GM15510 (cell line): ENCODE data around the gene UGT3A2.

ENCODE experiments used
- POLR2A ChIP-seq: IDR thresholded peaks from 3 replicates; pipeline ENCODE4 v1.6.1; 2011; ENCODE audit warnings: borderline replicate concordance; ENCODE audit not compliant: insufficient read length; ENCODE audit errors: extremely low read depth

UGT3A2 gene

DNA sequence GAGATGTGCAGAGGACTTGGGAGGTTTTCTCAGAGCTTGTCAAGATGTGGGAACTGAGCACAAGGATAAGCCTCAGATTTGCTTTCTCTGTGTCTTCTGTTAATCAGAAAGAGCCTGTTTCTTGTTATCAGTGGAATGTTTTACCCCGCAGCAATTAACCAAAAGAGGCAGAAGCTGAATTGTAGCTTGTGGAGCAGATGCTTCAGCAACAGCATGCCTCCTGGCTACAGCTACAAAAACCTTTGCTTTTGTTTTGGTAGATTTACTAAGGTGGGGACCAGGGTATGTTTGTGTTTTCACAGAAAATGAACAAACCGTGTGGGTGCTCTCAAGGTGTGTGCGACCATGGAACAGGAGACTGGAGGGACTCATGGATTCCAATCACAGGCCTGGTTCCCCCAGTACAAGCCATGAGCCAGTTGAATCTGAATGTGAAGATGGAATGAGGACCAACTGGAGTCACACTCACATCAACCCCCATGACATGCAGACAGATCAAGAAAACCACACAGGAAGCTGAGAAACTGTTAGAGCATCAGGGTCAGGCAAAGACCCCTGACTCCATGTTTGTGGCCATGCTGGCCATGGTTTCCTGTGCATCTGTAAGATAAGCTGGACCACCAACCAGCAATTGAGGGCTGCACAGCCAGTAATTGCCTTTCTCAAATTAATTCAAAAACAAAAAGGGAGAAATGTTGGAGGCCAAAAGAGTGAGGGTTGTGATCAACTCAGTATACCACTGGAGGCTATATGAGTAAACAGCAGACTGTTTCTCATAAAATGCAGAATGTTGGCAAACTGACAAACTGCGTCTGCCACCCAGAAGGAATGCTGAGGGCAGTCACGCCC lies 6.9 kb downstream of the UGT3A2 start:
- TF ChIP-seq POLR2A: no peak

DNA sequence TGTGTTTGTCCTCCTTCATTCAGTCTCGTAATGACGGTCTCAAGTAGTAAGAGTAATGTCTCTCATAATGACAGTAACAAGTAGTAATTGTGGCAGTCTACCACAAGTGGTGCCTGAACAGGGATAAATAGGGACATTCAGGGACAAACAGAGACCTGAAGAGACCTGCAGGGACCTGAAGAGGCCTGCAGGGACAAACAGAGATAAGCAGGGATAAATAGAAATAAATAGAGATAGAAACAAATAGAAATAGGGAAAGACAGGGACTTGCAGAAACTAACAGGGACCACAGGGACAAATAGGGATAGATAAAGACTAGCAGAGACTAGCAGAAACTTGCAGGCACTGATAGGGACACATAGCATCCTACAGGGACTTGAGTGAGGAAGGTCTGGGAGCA lies 7.9 kb downstream of the UGT3A2 start:
- TF ChIP-seq POLR2A: no peak

DNA sequence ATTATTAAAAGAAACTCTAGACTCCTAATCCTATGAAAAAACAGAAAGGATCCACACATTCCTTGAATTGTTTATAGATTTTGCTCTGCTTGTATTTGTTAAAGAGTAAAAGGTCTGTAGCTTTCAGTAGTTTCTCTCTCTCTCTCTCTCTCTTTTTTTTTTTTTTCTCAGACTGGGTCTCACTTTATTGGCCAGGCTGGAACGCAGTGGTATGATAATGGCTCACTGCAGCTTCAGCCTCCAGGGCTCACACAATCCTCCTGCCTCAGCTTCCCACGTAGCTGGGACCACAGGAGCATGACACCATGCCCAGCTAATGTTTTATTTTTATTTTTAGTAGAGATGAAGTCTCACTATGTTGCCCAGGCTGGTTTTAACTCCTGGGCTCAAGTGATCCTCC lies 9.3 kb downstream of the UGT3A2 start:
- no peak for TF ChIP-seq POLR2A

DNA sequence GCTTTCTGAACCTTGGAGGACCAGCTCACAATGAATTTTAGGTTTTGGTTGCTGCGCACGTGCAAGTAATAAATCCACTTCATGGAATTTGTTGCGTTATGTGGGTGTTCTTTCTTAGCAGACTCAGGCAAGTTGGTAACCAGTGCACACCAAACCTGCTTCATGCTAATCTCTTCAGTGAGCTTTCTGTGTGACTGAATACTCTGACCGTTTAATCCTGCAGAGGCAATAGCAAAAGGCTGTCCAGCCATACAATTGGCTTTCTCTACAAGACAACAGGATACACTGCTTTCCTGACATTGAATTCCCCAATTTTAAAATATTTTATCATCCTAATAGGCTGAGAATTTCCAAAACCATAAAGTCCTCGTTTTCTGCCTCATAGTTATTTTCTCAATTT lies 10.3 kb downstream of the UGT3A2 start:
- TF ChIP-seq POLR2A: no peak

DNA sequence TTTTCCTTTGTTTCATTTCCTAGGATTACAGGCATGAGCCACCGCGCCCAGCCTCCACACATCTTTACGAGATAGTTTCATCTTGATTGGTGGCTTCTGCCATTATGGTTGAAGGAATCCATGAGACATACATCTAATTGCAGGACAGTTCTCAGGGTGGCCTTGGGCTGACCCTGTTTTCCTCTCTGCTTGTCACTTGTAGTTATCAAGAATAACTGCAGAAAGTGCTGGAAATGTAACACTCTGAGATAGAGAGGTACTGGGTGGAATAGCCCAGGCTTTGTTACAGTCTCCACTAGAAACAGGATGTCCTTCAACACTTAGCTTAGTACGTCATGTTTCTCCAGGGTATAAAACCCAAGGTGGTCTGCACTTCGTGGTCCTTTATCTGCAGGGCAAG lies 10.7 kb downstream of the UGT3A2 start:
- TF ChIP-seq POLR2A: no peak

DNA sequence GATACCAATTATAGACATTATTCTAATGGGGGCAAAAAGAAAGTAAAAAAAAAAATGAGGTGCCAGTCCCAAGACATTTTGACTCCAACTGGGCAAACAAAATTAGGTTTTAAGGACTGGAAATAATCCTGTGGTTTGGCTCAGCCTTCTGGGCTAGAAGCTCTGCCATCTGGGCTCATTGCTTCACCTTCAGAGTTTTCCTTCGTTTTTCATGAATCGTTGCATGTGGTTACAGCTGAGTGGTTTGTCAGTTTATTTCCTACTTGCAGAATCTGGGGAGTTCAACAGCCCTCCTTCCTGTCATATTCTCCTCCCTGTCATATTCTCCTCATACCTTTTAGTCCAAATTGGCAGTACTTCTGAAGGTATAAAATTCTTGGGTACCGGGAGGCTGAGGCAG lies 12.0 kb downstream of the UGT3A2 start:
- no peak for TF ChIP-seq POLR2A

DNA sequence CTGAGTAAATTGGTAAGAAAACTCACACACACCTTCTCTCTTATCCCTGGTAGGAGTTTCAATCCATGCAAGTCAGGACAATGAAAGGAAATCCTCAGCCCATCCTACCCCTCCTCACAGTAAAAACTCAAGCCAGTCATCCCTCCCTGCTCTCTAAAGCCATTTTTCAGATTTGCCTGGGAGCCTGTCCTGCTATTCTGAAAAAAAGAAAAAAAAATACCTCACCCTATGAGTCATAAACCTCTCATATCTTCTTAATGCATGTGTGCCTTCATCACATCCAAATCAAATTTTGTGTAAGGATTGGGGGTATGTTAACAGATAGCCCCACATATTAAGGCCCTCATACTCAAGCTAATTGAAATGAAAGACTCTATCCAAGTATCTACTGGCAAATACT lies 14.1 kb downstream of the UGT3A2 start:
- TF ChIP-seq POLR2A: no peak

DNA sequence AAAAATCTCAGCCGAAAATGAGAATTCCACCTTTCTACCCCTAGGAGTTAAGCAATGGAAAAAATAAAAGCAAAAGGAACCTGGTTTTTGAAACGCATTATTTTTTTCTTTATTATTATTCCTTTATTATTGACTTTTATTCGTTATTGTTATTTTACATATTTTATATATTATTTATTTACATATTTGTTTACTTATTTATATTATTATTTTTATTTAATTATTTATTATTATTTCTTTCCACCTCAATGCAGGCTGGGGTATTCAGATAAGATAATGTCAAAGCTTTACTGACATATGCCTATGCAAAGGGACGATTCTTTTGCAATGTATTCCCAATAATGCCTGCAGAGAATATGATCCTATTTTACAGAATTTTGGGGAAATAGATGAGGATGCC lies 16.7 kb downstream of the UGT3A2 start:
- no peak for TF ChIP-seq POLR2A

DNA sequence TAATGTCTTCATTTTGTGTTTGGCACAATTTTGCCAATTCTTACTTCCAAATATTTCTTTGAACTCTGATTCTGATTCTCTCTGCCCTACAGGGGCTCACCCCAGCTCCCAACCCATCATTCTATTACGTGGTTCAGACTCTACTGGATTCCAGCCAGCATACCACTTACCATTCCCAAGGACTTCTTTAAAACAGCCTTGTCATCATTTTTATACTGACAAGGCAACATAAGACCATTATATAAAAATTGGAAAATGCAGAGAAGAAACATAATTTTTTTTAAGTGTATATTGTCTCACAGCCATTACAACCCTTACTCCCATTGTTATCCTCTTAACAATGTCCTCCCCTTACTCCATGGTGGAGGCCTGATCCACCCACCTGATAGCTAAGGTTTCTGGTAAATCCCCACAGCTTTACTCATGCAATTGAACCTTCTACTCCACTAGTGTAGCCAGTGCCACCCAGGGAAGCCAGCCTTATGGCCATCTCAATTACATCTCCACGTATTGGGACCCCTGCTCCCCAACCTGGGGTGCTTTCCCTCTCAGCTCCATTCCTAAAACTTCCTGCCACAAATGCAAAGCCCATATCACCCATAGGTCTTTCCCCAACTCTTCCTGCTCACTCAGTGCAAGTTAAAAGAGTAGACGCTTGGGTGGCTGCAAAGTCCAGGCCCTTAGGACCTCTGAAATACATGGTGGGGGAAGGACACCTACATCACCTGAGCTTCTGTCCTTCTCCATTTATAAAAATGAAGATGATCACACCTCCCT lies 19.1 kb downstream of the UGT3A2 start:
- TF ChIP-seq POLR2A: no peak

DNA sequence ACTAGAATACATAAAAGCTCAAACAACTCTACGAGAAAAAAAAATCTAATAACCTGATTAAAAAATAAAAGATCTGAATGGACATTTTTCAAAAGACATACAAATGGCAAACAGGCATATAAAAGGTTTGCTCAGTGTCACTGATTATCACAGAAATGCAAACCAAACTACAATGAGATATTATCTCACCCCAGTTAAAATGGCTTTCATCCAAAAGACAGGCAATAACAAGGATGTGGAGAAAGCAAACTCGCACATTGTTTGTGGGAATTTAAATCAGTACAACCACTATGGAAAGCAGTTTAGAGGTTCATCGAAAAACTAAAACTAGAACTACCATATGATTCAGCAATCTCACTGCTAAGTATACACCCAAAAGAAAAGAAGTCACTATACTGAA lies 20.8 kb downstream of the UGT3A2 start:
- no peak for TF ChIP-seq POLR2A

DNA sequence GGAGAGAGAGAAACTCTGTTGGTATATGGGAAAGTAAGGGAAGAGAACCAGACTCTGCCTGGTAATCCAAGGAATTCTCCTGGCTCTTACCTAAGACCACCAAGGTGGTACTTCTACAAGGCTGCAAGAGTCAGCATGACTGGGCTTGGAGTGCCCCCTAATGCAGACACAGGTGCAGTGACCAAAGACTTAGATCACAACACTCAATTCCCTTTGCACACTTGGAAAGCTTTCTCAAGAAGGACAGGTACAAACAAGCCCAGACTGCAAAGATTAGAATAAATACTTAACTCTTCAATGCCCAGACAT lies 25.2 kb downstream of the UGT3A2 start:
- TF ChIP-seq POLR2A: no peak

DNA sequence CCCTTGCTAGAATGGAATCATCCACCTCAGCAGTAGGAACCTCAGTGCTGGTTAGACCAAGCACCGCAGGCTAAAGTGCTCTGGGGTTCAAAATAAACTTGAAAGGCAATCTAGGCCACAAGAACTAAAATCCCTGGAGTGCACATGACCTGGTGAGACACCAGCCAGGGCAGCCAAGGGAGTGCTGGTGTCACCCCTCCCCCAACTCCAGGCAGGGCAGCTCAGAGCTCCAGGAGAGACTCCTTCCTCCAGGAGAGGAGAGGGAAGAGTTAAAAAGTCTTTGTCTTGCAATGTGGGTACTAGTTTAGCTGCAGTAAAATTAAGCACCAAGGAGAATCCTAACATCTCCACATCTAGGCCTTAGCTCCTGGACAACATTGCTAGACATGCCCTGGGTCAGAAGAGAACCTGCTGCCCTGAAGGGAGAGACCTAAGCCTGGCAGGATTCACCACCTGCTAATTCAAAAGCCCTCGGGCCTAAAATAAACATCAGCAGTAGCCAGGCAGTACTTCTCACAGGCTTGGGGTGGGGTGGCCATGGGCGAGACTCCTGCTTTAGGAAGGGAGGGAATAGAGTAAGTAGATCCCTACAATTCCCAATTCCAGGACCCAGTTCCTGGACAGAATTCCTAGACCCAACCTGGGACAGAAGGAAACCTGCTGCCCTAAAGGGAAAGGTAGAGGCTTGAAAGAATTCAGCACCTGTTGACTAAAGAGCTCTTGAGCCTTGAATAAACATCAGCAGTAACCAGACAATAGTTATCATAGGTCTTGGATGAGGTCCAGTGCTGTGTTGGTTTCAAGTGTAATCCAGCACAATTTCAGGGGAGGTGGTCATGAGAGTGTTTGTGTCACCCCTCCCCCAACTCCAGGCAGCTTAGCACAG lies 25.8 kb downstream of the UGT3A2 start:
- no peak for TF ChIP-seq POLR2A

DNA sequence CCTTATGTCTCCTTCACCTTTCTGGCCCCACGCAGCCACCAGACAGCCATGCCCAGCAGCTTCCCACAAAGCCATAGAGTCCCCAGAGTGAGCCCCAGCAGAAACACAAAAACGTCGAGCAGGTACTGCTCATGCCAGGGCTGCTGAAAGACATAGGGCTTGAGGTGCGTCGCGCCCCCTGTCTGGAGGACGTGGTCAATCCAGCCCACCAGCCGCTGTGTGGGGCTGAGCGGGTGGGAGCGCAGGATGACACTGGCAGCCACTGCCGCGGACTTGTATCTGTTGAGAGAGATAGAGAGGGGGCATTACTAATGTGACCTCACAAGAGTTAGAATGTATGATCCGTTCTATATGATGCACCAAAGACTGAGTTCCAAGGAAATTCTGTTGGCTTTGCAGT lies 31.0 kb downstream of the UGT3A2 start:
- TF ChIP-seq POLR2A: no peak

DNA sequence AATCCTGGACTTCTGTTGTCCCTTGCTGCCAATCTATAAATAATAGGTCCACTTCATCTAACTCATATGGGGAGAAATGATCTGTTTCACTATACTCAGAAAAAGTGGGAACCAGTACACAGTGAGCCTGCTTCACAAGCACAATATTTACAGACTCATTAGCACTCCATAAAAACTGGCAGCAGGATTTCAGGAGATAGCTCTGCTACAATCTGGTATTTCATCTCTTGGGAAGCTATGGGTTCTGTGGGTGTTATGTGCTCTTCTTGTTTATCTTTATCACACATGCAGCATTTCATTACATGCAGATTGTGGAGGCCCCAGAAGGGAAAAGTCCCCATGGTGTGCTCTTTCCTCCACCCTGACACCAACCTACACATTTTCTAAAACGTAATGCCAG lies 33.2 kb downstream of the UGT3A2 start:
- TF ChIP-seq POLR2A: no peak

DNA sequence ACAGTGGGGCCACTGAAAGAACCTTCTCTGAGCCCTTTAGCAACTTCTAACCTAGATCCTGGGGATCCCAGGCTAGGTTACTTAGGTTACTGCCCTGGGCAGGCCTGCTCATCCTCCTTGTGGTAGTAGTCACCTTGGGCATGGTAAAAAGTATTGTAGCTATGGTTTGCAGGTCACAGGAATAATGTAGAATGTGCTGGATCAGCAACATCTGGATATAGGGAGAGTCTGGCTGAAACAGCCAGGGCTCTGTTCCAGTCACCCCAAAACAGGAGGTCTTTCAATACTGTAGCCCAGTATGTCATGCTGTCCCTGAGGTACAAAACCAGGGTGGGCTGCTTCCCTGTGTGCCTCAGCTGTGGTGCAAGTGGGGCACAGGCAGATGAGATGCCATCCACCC lies 33.6 kb downstream of the UGT3A2 start:
- TF ChIP-seq POLR2A: no peak
